Fibroblast of lung (primary cell): Measurements from ENCODE around the gene CACNA1E. TPM values are rescaled to one million over a fixed set of nuclear protein-coding genes. Genes with fewer than 3 reads are reported as not detected.

ENCODE experiments used
- DNase-seq, 2 donors: peaks; one replicate each; pipeline versions ENCODE4 v3.0.0 to v3.0.0-alpha.2; 2010; ENCODE audit warnings: low read depth in 2 of 2
- H2AFZ ChIP-seq: 2 replicates; pipeline ENCODE4 v1.5.1; 2012; ENCODE audit warnings: low read length, control low read depth, inconsistent platforms
- H3K27ac ChIP-seq: 2 replicates; pipeline ENCODE4 v1.5.1; 2011; ENCODE audit warnings: low read length, control low read depth; ENCODE audit not compliant: insufficient read depth
- H3K27me3 ChIP-seq: 2 replicates; pipeline ENCODE4 v1.5.1; 2011; ENCODE audit warnings: mild to moderate bottlenecking, low read length; ENCODE audit not compliant: control insufficient read depth, insufficient read depth
- H3K36me3 ChIP-seq: 2 replicates; pipeline ENCODE4 v1.5.1; 2011; ENCODE audit warnings: low read length; ENCODE audit not compliant: control insufficient read depth, insufficient read depth
- H3K4me1 ChIP-seq: 2 replicates; pipeline ENCODE4 v1.5.1; 2011; ENCODE audit warnings: low read length; ENCODE audit not compliant: control insufficient read depth, insufficient read depth; ENCODE audit errors: extremely low read depth
- H3K4me2 ChIP-seq: 2 replicates; pipeline ENCODE4 v1.5.1; 2011; ENCODE audit warnings: low read length, control low read depth; ENCODE audit not compliant: insufficient read depth; ENCODE audit errors: extremely low read depth
- H3K4me3 ChIP-seq, 4 experiments: fragments of 200-600 bp in 1 of 4; sonication (generic) in 1 of 4; replicated peaks in 1 of 4; 2 replicates each; pipeline ENCODE4 v1.5.1; 2011 to 2016; ENCODE audit warnings: low read length in 4 of 4, low read depth in 3 of 4, mild to moderate bottlenecking in 3 of 4, control low read depth in 2 of 4, inconsistent platforms in 1 of 4, mixed read lengths in 1 of 4; ENCODE audit not compliant: insufficient read depth in 1 of 4; ENCODE audit errors: control extremely low read depth in 1 of 4
- H3K79me2 ChIP-seq: 2 replicates; pipeline ENCODE4 v1.5.1; 2012; ENCODE audit warnings: mild to moderate bottlenecking, low read length, inconsistent platforms; ENCODE audit not compliant: control insufficient read depth, insufficient read depth
- H3K9ac ChIP-seq: 2 replicates; pipeline ENCODE4 v1.5.1; 2011; ENCODE audit warnings: mild to moderate bottlenecking, low read length, control low read depth; ENCODE audit not compliant: insufficient read depth
- H3K9me3 ChIP-seq: 2 replicates; pipeline ENCODE4 v1.5.1; 2012; ENCODE audit warnings: low read depth, low read length; ENCODE audit not compliant: control insufficient read depth, insufficient read depth
- H4K20me1 ChIP-seq: 2 replicates; pipeline ENCODE4 v1.5.1; 2011; ENCODE audit warnings: low read length; ENCODE audit not compliant: control insufficient read depth, insufficient read depth; ENCODE audit errors: extremely low read depth
- CTCF ChIP-seq, 2 donors: IDR thresholded peaks in 1 of 2; conservative IDR thresholded peaks in 1 of 2; 1 replicate in 1 of 2; 2 replicates in 1 of 2; pipeline ENCODE4 v1.5.1; 2011 to 2012; ENCODE audit warnings: low read length in 2 of 2, control low read depth in 1 of 2, inconsistent platforms in 1 of 2, low read depth in 1 of 2, mild to moderate bottlenecking in 1 of 2
- EZH2 ChIP-seq: IDR thresholded peaks from 2 replicates; pipeline ENCODE4 v1.5.1; 2012; ENCODE audit warnings: low read length, control low read depth, mild to moderate bottlenecking; ENCODE audit errors: missing control alignments
- polyA plus RNA-seq, 2 donors: library from polyadenylated mRNA; depleted of rRNA in 1 of 2; stranded (reverse) in 1 of 2; unstranded in 1 of 2; fragments of >200 nt; gene quantifications; 2 replicates each; pipeline ENCODE4 v1.2.1, GENCODE V29; 2011 to 2012; ENCODE audit warnings: missing spikeins in 1 of 2
- total RNA-seq: library from RNA; depleted of rRNA; stranded (reverse); fragments of >200 nt; gene quantifications from 2 replicates; pipeline ENCODE4 v1.2.1, GENCODE V29; 2014

The CACNA1E gene
- total and polyA plus RNA-seq, 2 donors (not counting 1 experiment from before 2014, with no cell fraction given) = 0.01 TPM; not detected in 1

GRCh38 chr1:181643631-181644030, 160.3 kb downstream of the CACNA1E start:
- DNase-seq = no peak

GRCh38 chr1:181645171-181645570, 161.9 kb downstream of the CACNA1E start:
- no peak for DNase-seq

More at GRCh38 chr1:181643631-181644030, 160.3 kb downstream of the CACNA1E start:
- H3K79me2 ChIP-seq = no peaks in the 10 kb centered on the region
- H2AFZ ChIP-seq = no peak overlapping the region
- no peaks in the 10 kb centered on the region for H4K20me1 ChIP-seq
- no peak overlapping the region for H3K27ac ChIP-seq
- no peak overlapping the region for H3K4me3 ChIP-seq
- H3K9ac ChIP-seq = no peak overlapping the region
- H3K9me3 ChIP-seq = no peaks in the 10 kb centered on the region
- H3K36me3 ChIP-seq = no peaks in the 10 kb centered on the region
- no peaks in the 10 kb centered on the region for H3K27me3 ChIP-seq
- H3K4me2 ChIP-seq = no peak overlapping the region
- no peak for TF ChIP-seq EZH2
- no peak for TF ChIP-seq CTCF (conservative IDR thresholded peaks at IDR 0.05 in 1 of 2, IDR thresholded peaks at IDR 0.05 in 1 of 2; ENCODE audit: low read depth in 1 of 2, low read length in 2 of 2)
- no peaks in the 10 kb centered on the region for H3K4me1 ChIP-seq

GRCh38 chr1:181646710-181647109, 163.4 kb downstream of the CACNA1E start:
- Histone ChIP-seq H3K36me3 (no peaks in the 10 kb centered on the region), H3K9ac (no peak overlapping the region), H3K9me3 (no peaks in the 10 kb centered on the region), H3K4me3 (no peak overlapping the region), H3K79me2 (no peaks in the 10 kb centered on the region), H3K4me1 (no peaks in the 10 kb centered on the region), H4K20me1 (no peaks in the 10 kb centered on the region), H2AFZ (no peak overlapping the region), H3K27me3 (no peaks in the 10 kb centered on the region), H3K27ac (no peak overlapping the region), H3K4me2 (no peak overlapping the region)
- no peak for DNase-seq
- TF ChIP-seq EZH2 = no peak
- no peak for TF ChIP-seq CTCF (conservative IDR thresholded peaks at IDR 0.05 in 1 of 2, IDR thresholded peaks at IDR 0.05 in 1 of 2; ENCODE audit: low read depth in 1 of 2, low read length in 2 of 2)

More at GRCh38 chr1:181645171-181645570, 161.9 kb downstream of the CACNA1E start:
- no peaks in the 10 kb centered on the region for H3K9me3 ChIP-seq
- no peaks in the 10 kb centered on the region for H3K4me1 ChIP-seq
- H3K79me2 ChIP-seq = no peaks in the 10 kb centered on the region
- no peaks in the 10 kb centered on the region for H3K27me3 ChIP-seq
- no peaks in the 10 kb centered on the region for H3K36me3 ChIP-seq
- no peak for TF ChIP-seq EZH2
- no peak for TF ChIP-seq CTCF (conservative IDR thresholded peaks at IDR 0.05 in 1 of 2, IDR thresholded peaks at IDR 0.05 in 1 of 2; ENCODE audit: low read depth in 1 of 2, low read length in 2 of 2)
- no peak overlapping the region for H3K4me2 ChIP-seq
- H3K27ac ChIP-seq = no peak overlapping the region
- H3K4me3 ChIP-seq = no peak overlapping the region
- no peaks in the 10 kb centered on the region for H4K20me1 ChIP-seq
- H3K9ac ChIP-seq = no peak overlapping the region
- H2AFZ ChIP-seq = no peak overlapping the region
